Muscle layer of duodenum (tissue), 2 donors: ENCODE measurements around the gene TAMM41.
"Not testable (repeated sequence)": the region's sequence is repeated elsewhere in the genome, so short reads cannot be mapped to it uniquely, and the experiment has no call there.

ENCODE experiments used
- H3K27ac ChIP-seq: one replicate; pipeline ENCODE4 v1.7.0; 2013; ENCODE audit warnings: mild to moderate bottlenecking, low read length
- H3K27me3 ChIP-seq: one replicate; pipeline ENCODE4 v1.7.0; 2013; ENCODE audit warnings: low read depth, mild to moderate bottlenecking, control low read depth, low read length
- H3K36me3 ChIP-seq, 2 donors: one replicate each; pipeline ENCODE4 v1.7.0; 2013; ENCODE audit warnings: low read length in 2 of 2, control low read depth in 1 of 2, mild to moderate bottlenecking in 1 of 2; ENCODE audit not compliant: insufficient read depth in 2 of 2, control insufficient read depth in 1 of 2
- H3K4me1 ChIP-seq, 2 donors: one replicate each; pipeline ENCODE4 v1.7.0; 2013; ENCODE audit warnings: low read length in 2 of 2, mild to moderate bottlenecking in 2 of 2, control low read depth in 1 of 2, moderate library complexity in 1 of 2; ENCODE audit not compliant: insufficient read depth in 2 of 2, control insufficient read depth in 1 of 2
- H3K4me3 ChIP-seq, 2 donors: one replicate each; pipeline ENCODE4 v1.7.0; 2013; ENCODE audit warnings: low read length in 2 of 2, low read depth in 1 of 2, mild to moderate bottlenecking in 1 of 2
- H3K9me3 ChIP-seq, 2 donors: one replicate each; pipeline ENCODE4 v1.7.0; 2013; ENCODE audit warnings: low read length in 2 of 2, control low read depth in 1 of 2, mild to moderate bottlenecking in 1 of 2; ENCODE audit not compliant: control insufficient read depth in 1 of 2
- donor health status: healthy.

The TAMM41 gene

GRCh38 chr3:11757929-11758328 lies 88.8 kb downstream of the TAMM41 start:
- no peak overlapping the region for H3K27ac ChIP-seq
- no peak overlapping the region for H3K4me3 ChIP-seq
- no peaks in the 10 kb centered on the region for H3K9me3 ChIP-seq
- H3K36me3 ChIP-seq = no peaks in the 10 kb centered on the region
- no peaks in the 10 kb centered on the region for H3K4me1 ChIP-seq
- no peaks in the 10 kb centered on the region for H3K27me3 ChIP-seq

- no peaks in the 10 kb centered on the region for H3K4me1 ChIP-seq
- no peaks in the 10 kb centered on the region for H3K9me3 ChIP-seq
- no peak overlapping the region for H3K4me3 ChIP-seq
- H3K36me3 ChIP-seq = no peaks in the 10 kb centered on the region
- H3K27me3 ChIP-seq = no peaks in the 10 kb centered on the region
- no peak overlapping the region for H3K27ac ChIP-seq
Observed at GRCh38 chr3:11757441-11757875, 89.2 kb downstream of the TAMM41 start.

- no peaks in the 10 kb centered on the region for H3K4me1 ChIP-seq
- no peak overlapping the region for H3K27ac ChIP-seq
- no peaks in the 10 kb centered on the region for H3K9me3 ChIP-seq
- H3K4me3 ChIP-seq = no peak overlapping the region
- no peaks in the 10 kb centered on the region for H3K27me3 ChIP-seq
- no peaks in the 10 kb centered on the region for H3K36me3 ChIP-seq
Observed at GRCh38 chr3:11755276-11755675, 91.4 kb downstream of the TAMM41 start.

- not testable (repeated sequence) for H3K4me1 ChIP-seq, H3K4me3 ChIP-seq, H3K27me3 ChIP-seq, H3K36me3 ChIP-seq, H3K9me3 ChIP-seq, H3K27ac ChIP-seq
Observed at GRCh38 chr3:11752254-11752653, 94.4 kb downstream of the TAMM41 start.

GRCh38 chr3:11748306-11748705 lies 98.4 kb downstream of the TAMM41 start:
- not testable (repeated sequence) for H3K27ac ChIP-seq, H3K4me1 ChIP-seq, H3K9me3 ChIP-seq, H3K36me3 ChIP-seq, H3K4me3 ChIP-seq, H3K27me3 ChIP-seq
